ENCODE results near the gene DEFB114. TPM values are rescaled to one million over a fixed set of nuclear protein-coding genes. Genes with fewer than 3 reads are reported as not detected.

DEFB114 gene
- total RNA-seq, 1 experiment from 2014 or later = not detected

GRCh38 chr6:49937017-49937416, 26.9 kb downstream of the DEFB114 start:
- H3K23me2 ChIP-seq (ENCODE audit: insufficient read length, low read depth, low read length, poor library complexity, severe bottlenecking) = no peaks in the 10 kb centered on the region
- H3K4ac ChIP-seq (ENCODE audit: low read depth, low read length) = no peak overlapping the region
- no peak overlapping the region for H3K18ac ChIP-seq (ENCODE audit: insufficient read length, low read depth, low read length)
- no peaks in the 10 kb centered on the region for H3K79me1 ChIP-seq (ENCODE audit: insufficient read depth, low read depth, low read length, poor library complexity, severe bottlenecking)
- H3K4me2 ChIP-seq (ENCODE audit: insufficient read depth, insufficient read length, low read length) = no peak overlapping the region
- H3K4me1 Mint-ChIP-seq = no peaks in the 10 kb centered on the region
- no peaks in the 10 kb centered on the region for H3K27me3 ChIP-seq (ENCODE audit: insufficient read depth, low read length)
- no peak overlapping the region for H3K56ac ChIP-seq (ENCODE audit: insufficient read length, low read depth, low read length)
- H2AFZ ChIP-seq (ENCODE audit: low read length) = no peak overlapping the region
- no peaks in the 10 kb centered on the region for H3K36me3 Mint-ChIP-seq (ENCODE audit: insufficient read depth in 1 of 3, low read depth in 3 of 3)
- no peaks in the 10 kb centered on the region for H3K9me3 Mint-ChIP-seq
- H3K27ac Mint-ChIP-seq = no peak overlapping the region
- DNase-seq = no peak
- no peak overlapping the region for H2AK5ac ChIP-seq (ENCODE audit: insufficient read length, low read length)
- H2BK12ac ChIP-seq (ENCODE audit: insufficient read length, low read depth, low read length) = no peak overlapping the region
- no peak overlapping the region for H3K4me3 Mint-ChIP-seq
- no peak overlapping the region for H2BK120ac ChIP-seq (ENCODE audit: low read depth, low read length, poor library complexity, severe bottlenecking)
- H3K9me3 ChIP-seq (ENCODE audit: control insufficient read depth, low read depth, low read length) = no peaks in the 10 kb centered on the region
- no peak overlapping the region for H3T11ph ChIP-seq (ENCODE audit: low read length)
- H4K8ac ChIP-seq (replicated peaks; ENCODE audit: insufficient read length, low read depth, low read length) = no peak overlapping the region
- H3K4me1 ChIP-seq (ENCODE audit: insufficient read depth, low read length) = no peaks in the 10 kb centered on the region
- H4K91ac ChIP-seq (ENCODE audit: insufficient read length, low read depth, low read length) = no peak overlapping the region
- no peak overlapping the region for H3K23ac ChIP-seq (ENCODE audit: insufficient read length, low read depth, low read length)
- H2BK5ac ChIP-seq (ENCODE audit: insufficient read length, low read length) = no peak overlapping the region
- no peak overlapping the region for H2BK20ac ChIP-seq (ENCODE audit: low read depth, low read length, poor library complexity, severe bottlenecking)
- H4K5ac ChIP-seq (ENCODE audit: insufficient read length, low read depth, low read length) = no peak overlapping the region
- no CpG with 5 or more reads among the region's 2 CpGs for WGBS (ENCODE audit: extremely low coverage, insufficient read length, low lambda C conversion rate)
- no peak overlapping the region for H3K9ac ChIP-seq (ENCODE audit: extremely low read depth, insufficient read length, low read length)
- no peak overlapping the region for H2BK15ac ChIP-seq (ENCODE audit: low read depth, low read length)
- H3K27me3 Mint-ChIP-seq (ENCODE audit: low read depth) = no peaks in the 10 kb centered on the region
- no peak for TF ChIP-seq CTCF (conservative IDR thresholded peaks at IDR 0.05)
- no peaks in the 10 kb centered on the region for H4K20me1 ChIP-seq (ENCODE audit: control insufficient read depth, insufficient read depth, insufficient read length)
- H3K14ac ChIP-seq (ENCODE audit: insufficient read depth, low read length) = no peak overlapping the region
- no peak overlapping the region for H3K27ac ChIP-seq (ENCODE audit: insufficient read length, low read depth, low read length)
- no peaks in the 10 kb centered on the region for H3K79me2 ChIP-seq (ENCODE audit: insufficient read depth, low read length)

Measured in H9 (cell line).